Activated CD4-positive, alpha-beta T cell treated with anti-CD3 and anti-CD28 coated beads, Interleukin-2, amount 10 ng/mL, durations not matched to agents 7 days and 5 days (primary cell): ENCODE data around the gene MOB3B. TPM values are rescaled to one million over a fixed set of nuclear protein-coding genes. Genes with fewer than 3 reads are reported as not detected.
A peak's percentile ranks its signal among the peaks of the same experiment; 100 is the strongest.

Source experiments
- CTCF ChIA-PET: fragments of 350-600 bp; sonication (Branson Sonifier 250); formaldehyde crosslinking; loops from one replicate; lab custom pipeline; 2021; ENCODE audit warnings: antibody characterized with exemption; lab: Charles Lee
- POLR2A ChIA-PET: fragments of 350-600 bp; sonication (Branson Sonifier 250); formaldehyde crosslinking; loops from one replicate; lab custom pipeline; 2021; ENCODE audit warnings: antibody characterized with exemption; lab: Charles Lee
- DNase-seq: peaks from one replicate; pipeline ENCODE4 v3.0.0-alpha.2; 2020
- H3K27ac Mint-ChIP-seq: one replicate; pipeline ENCODE4 v1.8.0; 2021; ENCODE audit warnings: mild to moderate bottlenecking, moderate library complexity, mixed read lengths
- H3K27me3 Mint-ChIP-seq: one replicate; pipeline ENCODE4 v1.8.0; 2021; ENCODE audit warnings: mixed read lengths
- H3K36me3 Mint-ChIP-seq: one replicate; pipeline ENCODE4 v1.8.0; 2021; ENCODE audit warnings: low read depth, mixed read lengths
- H3K4me1 Mint-ChIP-seq: one replicate; pipeline ENCODE4 v1.8.0; 2021; ENCODE audit warnings: mixed read lengths
- H3K4me3 Mint-ChIP-seq: one replicate; pipeline ENCODE4 v1.8.0; 2021; ENCODE audit warnings: mild to moderate bottlenecking, moderate library complexity, mixed read lengths
- H3K9me3 Mint-ChIP-seq: one replicate; pipeline ENCODE4 v1.8.0; 2021; ENCODE audit warnings: mixed read lengths
- total RNA-seq, 2 experiments: library from RNA; stranded (reverse); gene quantifications; one replicate each; pipeline ENCODE4 v1.2.3, GENCODE V29; 2021

MOB3B gene
- total RNA-seq, 2 experiments from 2014 or later, result 0.62 to 0.71 TPM

- no peak overlapping the region for H3K4me3 Mint-ChIP-seq
- no peak for DNase-seq
- ChIA-PET CTCF (interaction anchor here (0.6 to 1.8 kb wide), 3 partner anchors 10 to 613 kb away, joined by 3 to 6 read pairs (median 4); no protein-coding TSS in a partner anchor), POLR2A (no interaction called here)
- H3K4me1 Mint-ChIP-seq, result peaks cover 29% of the 10 kb centered on the region
- no peaks in the 10 kb centered on the region for H3K9me3 Mint-ChIP-seq
- no peaks in the 10 kb centered on the region for H3K36me3 Mint-ChIP-seq
- peaks cover 22% of the 10 kb centered on the region for H3K27me3 Mint-ChIP-seq
- H3K27ac Mint-ChIP-seq, result peak overlapping the region; percentile 12
Observed at GRCh38 chr9:27377811-27378456, 151.7 kb downstream of the MOB3B start.

GRCh38 chr9:27377147-27377807, 152.3 kb downstream of the MOB3B start:
- POLR2A ChIA-PET, result no interaction called here
- H3K27me3 Mint-ChIP-seq, result peaks cover 19% of the 10 kb centered on the region
- peaks cover 29% of the 10 kb centered on the region for H3K4me1 Mint-ChIP-seq
- no peak overlapping the region for H3K4me3 Mint-ChIP-seq
- CTCF ChIA-PET, result interaction anchor here (0.6 to 1.3 kb wide), 2 partner anchors 11 to 613 kb away, joined by 4 to 6 read pairs; no protein-coding TSS in a partner anchor
- no peaks in the 10 kb centered on the region for H3K36me3 Mint-ChIP-seq
- no peak for DNase-seq
- H3K27ac Mint-ChIP-seq, result no peak overlapping the region
- H3K9me3 Mint-ChIP-seq, result no peaks in the 10 kb centered on the region

- Mint-ChIP-seq H3K4me3 (no peak overlapping the region), H3K27ac (no peak overlapping the region), H3K9me3 (no peaks in the 10 kb centered on the region), H3K4me1 (peaks cover 18% of the 10 kb centered on the region), H3K27me3 (peaks cover 23% of the 10 kb centered on the region), H3K36me3 (peaks cover 3% of the 10 kb centered on the region)
- ChIA-PET CTCF (no interaction called here), POLR2A (no interaction called here)
- DNase-seq, result no peak
Observed at GRCh38 chr9:27373851-27374250, 155.8 kb downstream of the MOB3B start.

GRCh38 chr9:27372615-27373014, 157.0 kb downstream of the MOB3B start:
- DNase-seq, result no peak
- Mint-ChIP-seq H3K4me1 (peaks cover 14% of the 10 kb centered on the region), H3K9me3 (no peaks in the 10 kb centered on the region), H3K4me3 (no peak overlapping the region), H3K36me3 (peaks cover 3% of the 10 kb centered on the region), H3K27ac (no peak overlapping the region), H3K27me3 (peaks cover 19% of the 10 kb centered on the region)
- ChIA-PET CTCF (no interaction called here), POLR2A (no interaction called here)

GRCh38 chr9:27371382-27371781, 158.2 kb downstream of the MOB3B start:
- DNase-seq, result no peak
- H3K27ac Mint-ChIP-seq, result no peak overlapping the region
- no peaks in the 10 kb centered on the region for H3K9me3 Mint-ChIP-seq
- ChIA-PET POLR2A (no interaction called here), CTCF (no interaction called here)
- H3K4me1 Mint-ChIP-seq, result peaks cover 23% of the 10 kb centered on the region
- H3K4me3 Mint-ChIP-seq, result no peak overlapping the region
- H3K36me3 Mint-ChIP-seq, result peaks cover 3% of the 10 kb centered on the region
- H3K27me3 Mint-ChIP-seq, result peaks cover 21% of the 10 kb centered on the region

GRCh38 chr9:27369591-27369990, 160.0 kb downstream of the MOB3B start:
- ChIA-PET CTCF (interaction anchor here (0.7 kb wide), 1 partner anchor 161 kb away, joined by 3 read pairs; no protein-coding TSS in a partner anchor), POLR2A (no interaction called here)
- Mint-ChIP-seq H3K36me3 (peaks cover 3% of the 10 kb centered on the region), H3K27me3 (peaks cover 13% of the 10 kb centered on the region), H3K4me1 (peaks cover 40% of the 10 kb centered on the region), H3K9me3 (no peaks in the 10 kb centered on the region), H3K27ac (no peak overlapping the region), H3K4me3 (no peak overlapping the region)
- no peak for DNase-seq

GRCh38 chr9:27368316-27368985, 161.2 kb downstream of the MOB3B start:
- H3K27me3 Mint-ChIP-seq, result peaks cover 9% of the 10 kb centered on the region
- H3K4me3 Mint-ChIP-seq, result no peak overlapping the region
- ChIA-PET POLR2A (no interaction called here), CTCF (interaction anchor here (0.7 to 2.1 kb wide), 7 partner anchors 10 to 176 kb away, joined by 3 to 9 read pairs (median 3); no protein-coding TSS in a partner anchor)
- DNase-seq, result no peak
- H3K27ac Mint-ChIP-seq, result peak overlapping the region; percentile 42
- H3K36me3 Mint-ChIP-seq, result peaks cover 3% of the 10 kb centered on the region
- H3K9me3 Mint-ChIP-seq, result no peaks in the 10 kb centered on the region
- peaks cover 40% of the 10 kb centered on the region for H3K4me1 Mint-ChIP-seq

GRCh38 chr9:27367921-27368315, 161.7 kb downstream of the MOB3B start:
- Mint-ChIP-seq H3K9me3 (no peaks in the 10 kb centered on the region), H3K27ac (no peak overlapping the region), H3K36me3 (peaks cover 3% of the 10 kb centered on the region), H3K4me1 (peaks cover 40% of the 10 kb centered on the region), H3K27me3 (peaks cover 9% of the 10 kb centered on the region), H3K4me3 (no peak overlapping the region)
- CTCF ChIA-PET, result interaction anchor here (0.6 to 2.1 kb wide), 8 partner anchors 11 to 163 kb away, joined by 3 to 9 read pairs (median 4); no protein-coding TSS in a partner anchor
- DNase-seq, result no peak
- POLR2A ChIA-PET, result no interaction called here

GRCh38 chr9:27367175-27367798, 162.3 kb downstream of the MOB3B start:
- Mint-ChIP-seq H3K27me3 (peaks cover 9% of the 10 kb centered on the region), H3K9me3 (no peaks in the 10 kb centered on the region), H3K36me3 (peaks cover 3% of the 10 kb centered on the region), H3K4me1 (peaks cover 42% of the 10 kb centered on the region), H3K4me3 (peak overlapping the region; percentile 43), H3K27ac (peak overlapping the region; percentile 66)
- DNase-seq, result peak; percentile 39
- POLR2A ChIA-PET, result interaction anchor here (0.7 kb wide), 1 partner anchor 22 kb away, joined by 3 read pairs; no protein-coding TSS in a partner anchor
- CTCF ChIA-PET, result interaction anchor here (0.6 to 2.1 kb wide), 9 partner anchors 9 to 163 kb away, joined by 3 to 9 read pairs (median 4); no protein-coding TSS in a partner anchor

- Mint-ChIP-seq H3K36me3 (peaks cover 3% of the 10 kb centered on the region), H3K4me3 (peak overlapping the region; percentile 43), H3K27me3 (peaks cover 7% of the 10 kb centered on the region), H3K27ac (peak overlapping the region; percentile 81), H3K4me1 (peaks cover 43% of the 10 kb centered on the region), H3K9me3 (no peaks in the 10 kb centered on the region)
- peak; percentile 77 for DNase-seq
- POLR2A ChIA-PET, result no interaction called here
- CTCF ChIA-PET, result interaction anchor here (0.6 to 1.9 kb wide), 2 partner anchors 11 to 23 kb away, joined by 3 to 6 read pairs; no protein-coding TSS in a partner anchor
Observed at GRCh38 chr9:27365707-27366376, 163.8 kb downstream of the MOB3B start.

GRCh38 chr9:27362447-27363210, 167.0 kb downstream of the MOB3B start:
- CTCF ChIA-PET, result no interaction called here
- Mint-ChIP-seq H3K9me3 (no peaks in the 10 kb centered on the region), H3K36me3 (no peaks in the 10 kb centered on the region), H3K4me3 (no peak overlapping the region), H3K27me3 (peaks cover 3% of the 10 kb centered on the region), H3K4me1 (peaks cover 33% of the 10 kb centered on the region), H3K27ac (no peak overlapping the region)
- POLR2A ChIA-PET, result no interaction called here
- no peak for DNase-seq
